Keratinocyte (primary cell): ENCODE measurements around the gene ZNF503. TPM values are rescaled to one million over a fixed set of nuclear protein-coding genes. Genes with fewer than 3 reads are reported as not detected.

Experiments
- DNase-seq: peaks from one replicate; pipeline ENCODE4 v3.0.0-alpha.2; 2011; ENCODE audit warnings: low read depth, missing footprints, low spot score
- FAIRE-seq: peaks from 2 replicates; lab custom pipeline; 2011; peaks lifted over from hg19 to GRCh38; lab: Jason Lieb, UNC
- H2AFZ ChIP-seq: 2 replicates; pipeline ENCODE4 v1.6.0; 2012; ENCODE audit warnings: low read length, control low read depth, inconsistent platforms; ENCODE audit not compliant: control insufficient read depth
- H3K27ac ChIP-seq: 2 replicates; pipeline ENCODE4 v1.5.1; 2011; ENCODE audit warnings: low read length; ENCODE audit not compliant: control insufficient read depth, insufficient read depth
- H3K27me3 ChIP-seq: 3 replicates; pipeline ENCODE4 v1.6.0; 2011; ENCODE audit warnings: low read length; ENCODE audit not compliant: control insufficient read depth, insufficient read depth; ENCODE audit errors: extremely low read depth
- H3K36me3 ChIP-seq, 2 experiments: 2 replicates in 1 of 2; 3 replicates in 1 of 2; pipeline ENCODE4 v1.5.1; 2011; ENCODE audit warnings: low read length in 2 of 2, mild to moderate bottlenecking in 1 of 2; ENCODE audit not compliant: control insufficient read depth in 2 of 2, insufficient read depth in 2 of 2; ENCODE audit errors: extremely low read depth in 1 of 2
- H3K4me1 ChIP-seq: 3 replicates; pipeline ENCODE4 v1.5.1; 2011; ENCODE audit warnings: low read length; ENCODE audit not compliant: control insufficient read depth, insufficient read depth; ENCODE audit errors: extremely low read depth
- H3K4me2 ChIP-seq: 3 replicates; pipeline ENCODE4 v1.6.0; 2011; ENCODE audit warnings: low read depth, low read length; ENCODE audit not compliant: control insufficient read depth, insufficient read depth; ENCODE audit errors: extremely low read depth
- H3K4me3 ChIP-seq, 3 experiments: fragments of 200-600 bp in 1 of 3; sonication (generic) in 1 of 3; 2 replicates in 2 of 3; 3 replicates in 1 of 3; pipeline ENCODE4 v1.5.1; 2011 to 2016; ENCODE audit warnings: low read length in 3 of 3, mild to moderate bottlenecking in 3 of 3, control low read depth in 2 of 3, inconsistent platforms in 1 of 3, low read depth in 1 of 3, mixed read lengths in 1 of 3, mixed run types in 1 of 3, moderate library complexity in 1 of 3; ENCODE audit not compliant: control insufficient read depth in 2 of 3, insufficient read depth in 2 of 3; ENCODE audit errors: extremely low read depth in 1 of 3
- H3K79me2 ChIP-seq: 2 replicates; pipeline ENCODE4 v1.6.0; 2012; ENCODE audit warnings: low read length; ENCODE audit not compliant: control insufficient read depth, insufficient read depth
- H3K9ac ChIP-seq: 3 replicates; pipeline ENCODE4 v1.6.0; 2011; ENCODE audit warnings: low read length; ENCODE audit not compliant: control insufficient read depth, insufficient read depth; ENCODE audit errors: extremely low read depth
- H3K9me1 ChIP-seq: 3 replicates; pipeline ENCODE4 v1.6.0; 2011; ENCODE audit warnings: low read length; ENCODE audit not compliant: control insufficient read depth, insufficient read depth; ENCODE audit errors: extremely low read depth
- H3K9me3 ChIP-seq: 2 replicates; pipeline ENCODE4 v1.5.1; 2012; ENCODE audit warnings: low read depth, low read length; ENCODE audit not compliant: control insufficient read depth
- H4K20me1 ChIP-seq: 3 replicates; pipeline ENCODE4 v1.6.0; 2011; ENCODE audit warnings: low read length; ENCODE audit not compliant: control insufficient read depth, insufficient read depth; ENCODE audit errors: extremely low read depth
- EZH2 ChIP-seq: IDR thresholded peaks from one replicate; pipeline ENCODE4 v1.6.1; 2012; ENCODE audit warnings: inconsistent platforms, mild to moderate bottlenecking, low read length, moderate library complexity
- dilution Hi-C: fragments of 300-500 bp; cut with MboI; formaldehyde crosslinking; loops from one replicate; pipeline ENCODE4 v1.7.0; 2020; ENCODE audit warnings: low sequenced_read_pairs; ENCODE audit not compliant: extremely low pct_ligation_motif_present
- polyA plus RNA-seq, 5 experiments: library from polyadenylated mRNA; depleted of rRNA in 3 of 5; stranded (reverse) in 3 of 5; stranded (forward) in 1 of 5; unstranded in 1 of 5; fragments of >200 nt; gene quantifications; 1 replicate in 1 of 5; 2 replicates in 3 of 5; 3 replicates in 1 of 5; pipeline versions ENCODE4 v1.2.1 to v1.2.3, GENCODE V29; 2011 to 2012; ENCODE audit warnings: missing spikeins in 2 of 5, low read depth in 1 of 5, low replicate concordance in 1 of 5
- TF ChIP-seq, protein P1 (sequence below), 3 experiments: IDR thresholded peaks in 1 of 3; conservative IDR thresholded peaks in 1 of 3; optimal IDR thresholded peaks in 1 of 3; 2 replicates in 2 of 3; 3 replicates in 1 of 3; pipeline versions ENCODE3 to v1.5.1; 2011; ENCODE audit warnings: low read length in 3 of 3, mild to moderate bottlenecking in 3 of 3, moderate library complexity in 2 of 3, control low read depth in 1 of 3, inconsistent platforms in 1 of 3; ENCODE audit not compliant: insufficient read depth in 2 of 3; ENCODE audit errors: extremely low read depth in 1 of 3

ZNF503 gene
- polyA plus RNA-seq, 1 donor (not counting 4 experiments of a cell fraction or from before 2014, with no cell fraction given) = 1.5 TPM

DNA sequence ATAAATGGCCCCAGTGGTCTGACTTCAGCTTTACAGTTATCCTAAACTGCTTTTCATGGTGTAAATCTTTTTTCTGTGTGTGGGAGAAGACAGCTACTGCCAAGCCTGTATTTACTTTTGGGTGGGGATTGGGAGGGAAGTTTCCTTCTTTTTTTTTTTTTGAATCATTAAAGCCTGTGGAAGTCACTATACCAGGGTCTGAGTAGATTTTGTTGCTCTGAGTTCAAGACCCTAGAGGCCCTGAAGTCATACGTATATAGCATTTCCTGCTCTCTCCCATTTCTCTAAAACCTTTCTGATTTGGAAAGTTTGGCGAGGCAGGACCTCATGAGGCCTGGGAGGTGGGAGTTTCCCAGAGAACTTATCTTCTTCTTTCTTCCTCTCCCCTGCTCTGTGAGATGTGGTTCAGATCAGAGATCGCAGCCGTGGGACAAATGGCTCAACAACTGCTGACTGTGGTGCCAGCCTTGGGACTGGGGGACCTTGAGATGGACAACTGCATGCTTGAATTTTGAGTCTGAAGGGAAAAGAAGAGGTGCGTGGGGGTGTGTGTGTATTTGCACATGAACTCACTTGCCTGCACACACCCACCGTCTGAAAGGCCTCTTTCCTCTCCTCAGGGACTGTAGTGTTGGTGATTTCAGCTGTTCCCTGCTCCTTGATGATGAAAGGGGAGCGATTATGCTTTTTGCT lies 48.0 kb upstream of the ZNF503 start:
- no peak overlapping the region for H3K4me2 ChIP-seq
- H3K4me3 ChIP-seq = no peak overlapping the region
- FAIRE-seq = no peak
- H3K27ac ChIP-seq = no peak overlapping the region
- dilution Hi-C loops = no loop called here
- H3K9ac ChIP-seq = no peak overlapping the region
- H3K79me2 ChIP-seq = no peaks in the 10 kb centered on the region
- H3K27me3 ChIP-seq = no peaks in the 10 kb centered on the region
- H2AFZ ChIP-seq = no peak overlapping the region
- DNase-seq = no peak
- H3K36me3 ChIP-seq = no peaks in the 10 kb centered on the region
- H3K9me1 ChIP-seq = no peaks in the 10 kb centered on the region
- no peaks in the 10 kb centered on the region for H3K9me3 ChIP-seq
- TF ChIP-seq, protein P1, sequence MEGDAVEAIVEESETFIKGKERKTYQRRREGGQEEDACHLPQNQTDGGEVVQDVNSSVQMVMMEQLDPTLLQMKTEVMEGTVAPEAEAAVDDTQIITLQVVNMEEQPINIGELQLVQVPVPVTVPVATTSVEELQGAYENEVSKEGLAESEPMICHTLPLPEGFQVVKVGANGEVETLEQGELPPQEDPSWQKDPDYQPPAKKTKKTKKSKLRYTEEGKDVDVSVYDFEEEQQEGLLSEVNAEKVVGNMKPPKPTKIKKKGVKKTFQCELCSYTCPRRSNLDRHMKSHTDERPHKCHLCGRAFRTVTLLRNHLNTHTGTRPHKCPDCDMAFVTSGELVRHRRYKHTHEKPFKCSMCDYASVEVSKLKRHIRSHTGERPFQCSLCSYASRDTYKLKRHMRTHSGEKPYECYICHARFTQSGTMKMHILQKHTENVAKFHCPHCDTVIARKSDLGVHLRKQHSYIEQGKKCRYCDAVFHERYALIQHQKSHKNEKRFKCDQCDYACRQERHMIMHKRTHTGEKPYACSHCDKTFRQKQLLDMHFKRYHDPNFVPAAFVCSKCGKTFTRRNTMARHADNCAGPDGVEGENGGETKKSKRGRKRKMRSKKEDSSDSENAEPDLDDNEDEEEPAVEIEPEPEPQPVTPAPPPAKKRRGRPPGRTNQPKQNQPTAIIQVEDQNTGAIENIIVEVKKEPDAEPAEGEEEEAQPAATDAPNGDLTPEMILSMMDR (optimal IDR thresholded peaks at IDR 0.05 in 1 of 3, IDR thresholded peaks at IDR 0.05 in 1 of 3, conservative IDR thresholded peaks at IDR 0.05 in 1 of 3; ENCODE audit: extremely low read depth in 1 of 3, insufficient read depth in 2 of 3, low read length in 3 of 3) = no peak
- no peak for TF ChIP-seq EZH2
- no peaks in the 10 kb centered on the region for H3K4me1 ChIP-seq
- no peaks in the 10 kb centered on the region for H4K20me1 ChIP-seq

DNA sequence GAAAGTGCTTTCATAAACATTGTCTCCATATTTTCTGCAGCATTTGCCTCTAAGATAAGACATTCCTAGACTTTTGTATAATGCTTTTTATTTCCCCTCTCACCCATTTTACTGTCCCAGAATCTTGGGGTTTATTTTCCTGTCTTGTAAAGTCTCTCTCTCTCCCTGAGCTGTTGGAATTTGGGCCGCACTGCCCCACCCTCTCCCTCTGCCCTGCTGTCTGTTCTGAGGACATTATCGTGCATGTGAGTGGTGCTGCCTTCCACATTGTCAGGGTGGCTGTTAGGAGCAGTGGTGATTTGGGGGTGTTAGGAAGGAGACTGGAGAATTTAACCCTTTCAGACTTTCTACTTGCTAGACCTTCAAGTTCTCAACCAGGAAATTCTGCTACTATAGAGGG lies 46.6 kb upstream of the ZNF503 start:
- TF ChIP-seq, protein P1 (optimal IDR thresholded peaks at IDR 0.05 in 1 of 3, IDR thresholded peaks at IDR 0.05 in 1 of 3, conservative IDR thresholded peaks at IDR 0.05 in 1 of 3; ENCODE audit: extremely low read depth in 1 of 3, insufficient read depth in 2 of 3, low read length in 3 of 3) = no peak
- TF ChIP-seq EZH2 = no peak
- no peak overlapping the region for H3K27ac ChIP-seq
- no peak for FAIRE-seq

More for the DNA sequence above, 46.6 kb upstream of the ZNF503 start:
- Histone ChIP-seq H3K27me3 (no peaks in the 10 kb centered on the region), H3K4me2 (no peak overlapping the region), H3K9ac (no peak overlapping the region), H3K79me2 (no peaks in the 10 kb centered on the region), H2AFZ (no peak overlapping the region), H3K36me3 (no peaks in the 10 kb centered on the region), H4K20me1 (no peaks in the 10 kb centered on the region), H3K4me3 (no peak overlapping the region), H3K9me1 (no peaks in the 10 kb centered on the region), H3K4me1 (no peaks in the 10 kb centered on the region), H3K9me3 (no peaks in the 10 kb centered on the region)
- dilution Hi-C loops = no loop called here
- DNase-seq = no peak
